GM12873 (cell line): ENCODE data around the gene PRKN.
A peak's percentile ranks its signal among the peaks of the same experiment; 100 is the strongest.

Experiments
- CTCF ChIP-seq: IDR thresholded peaks from 2 replicates; pipeline ENCODE4 v1.5.1; 2012; ENCODE audit warnings: low read depth, mild to moderate bottlenecking, moderate library complexity, low read length, control low read depth; ENCODE audit not compliant: insufficient read depth; ENCODE audit errors: missing control alignments

The PRKN gene

GRCh38 chr6:161922631-161923119, 804.9 kb downstream of the PRKN start:
- peak; percentile 33 for TF ChIP-seq CTCF

GRCh38 chr6:161921602-161922395, 805.8 kb downstream of the PRKN start:
- TF ChIP-seq CTCF, result no peak

- no peak for TF ChIP-seq CTCF
Measured at GRCh38 chr6:161919691-161920090, 807.9 kb downstream of the PRKN start.

GRCh38 chr6:161918628-161919205, 808.8 kb downstream of the PRKN start:
- TF ChIP-seq CTCF, result no peak

- no peak for TF ChIP-seq CTCF
Measured at GRCh38 chr6:161918109-161918531, 809.4 kb downstream of the PRKN start.

- no peak for TF ChIP-seq CTCF
Measured at GRCh38 chr6:161917645-161918044, 809.9 kb downstream of the PRKN start.

- no peak for TF ChIP-seq CTCF
Measured at GRCh38 chr6:161915456-161915964, 812.1 kb downstream of the PRKN start.
